ENCODE measurements around the gene CCNT2.
"Not testable (repeated sequence)": the region's sequence is repeated elsewhere in the genome, so short reads cannot be mapped to it uniquely, and the experiment has no call there.

CCNT2 gene

DNA sequence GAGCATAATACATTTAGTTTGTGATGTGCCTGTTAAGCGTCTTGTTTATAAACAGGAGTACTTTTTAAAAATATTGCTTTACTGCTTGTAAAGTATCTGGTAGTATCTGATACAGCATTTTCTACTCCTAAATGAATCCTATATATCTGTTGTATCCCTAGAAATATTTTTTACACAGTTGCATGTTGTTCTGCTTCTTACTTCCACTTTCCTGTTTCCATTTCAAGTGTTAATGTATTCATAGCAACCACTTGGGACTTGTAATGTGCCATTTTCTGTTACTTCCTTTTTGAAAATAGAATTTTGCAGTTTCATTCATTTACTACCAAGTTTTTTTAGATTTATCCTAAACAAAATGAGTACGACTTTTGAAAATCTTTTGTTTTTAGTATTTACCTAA is 24.9 kb downstream of the CCNT2 start:
- TF ChIP-seq ZNF274 (IDR thresholded peaks at IDR 0.05; ENCODE audit: low read depth, low read length), result no peak
- no peak overlapping the region for H3K4me3 ChIP-seq (ENCODE audit: low read length)

GRCh38 chr2:134944975-134945374 is 26.4 kb downstream of the CCNT2 start:
- H3K4me3 ChIP-seq (ENCODE audit: low read length), result no peak overlapping the region
- TF ChIP-seq ZNF274 (IDR thresholded peaks at IDR 0.05; ENCODE audit: low read depth, low read length), result no peak

DNA sequence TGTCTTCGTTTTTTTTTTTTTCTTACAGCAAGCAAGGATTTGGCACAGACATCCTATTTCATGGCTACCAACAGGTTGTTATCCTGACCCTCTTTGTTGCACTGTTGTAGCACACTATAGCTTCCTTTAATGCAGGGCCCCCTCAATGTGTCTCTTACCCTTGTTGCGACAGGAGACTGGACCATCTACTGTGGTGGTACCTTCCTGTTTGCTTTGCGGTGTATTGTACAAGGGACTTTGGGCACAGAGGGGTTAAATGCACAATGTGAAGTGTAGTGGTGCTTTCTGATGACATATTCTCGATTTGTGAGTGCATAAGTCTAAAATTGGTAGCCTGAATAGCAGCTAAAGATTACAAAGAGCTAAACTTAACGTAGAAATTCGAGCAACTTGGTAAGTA is 27.5 kb downstream of the CCNT2 start:
- TF ChIP-seq ZNF274 (IDR thresholded peaks at IDR 0.05; ENCODE audit: low read depth, low read length), result no peak
- no peak overlapping the region for H3K4me3 ChIP-seq (ENCODE audit: low read length)

DNA sequence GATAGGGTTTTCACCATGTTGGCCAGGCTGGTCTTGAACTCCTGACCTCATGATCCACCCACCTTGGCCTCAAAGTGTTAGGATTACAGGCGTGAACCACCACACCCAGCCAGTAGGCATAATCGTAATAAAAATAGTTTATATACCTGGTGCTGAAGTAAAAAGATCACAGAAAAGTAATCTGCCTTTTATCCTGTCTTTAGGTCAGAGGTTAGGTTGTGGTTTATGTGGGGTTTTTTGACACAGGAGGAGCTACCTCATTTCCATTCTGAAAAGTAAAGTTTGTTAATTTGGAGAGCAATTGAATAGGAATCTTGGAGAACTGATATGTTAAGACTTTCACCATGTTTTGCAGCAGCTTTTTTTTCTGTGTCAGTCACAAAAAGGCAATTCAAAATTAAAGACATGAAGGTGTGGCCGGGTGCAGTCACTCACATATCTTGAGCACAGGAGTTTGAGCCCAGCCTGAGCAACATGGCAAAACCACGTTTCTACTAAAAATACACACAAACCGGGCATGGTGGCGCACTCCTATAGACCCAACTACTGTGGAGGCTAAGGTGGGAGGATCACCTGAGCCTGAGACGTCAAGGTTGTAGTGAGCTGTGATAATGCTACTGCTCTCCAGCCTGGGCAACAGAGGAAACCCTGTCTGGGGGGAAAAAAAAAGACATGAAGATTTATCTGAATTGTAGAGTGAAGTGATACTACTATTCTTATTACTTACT is 31.5 kb downstream of the CCNT2 start:
- TF ChIP-seq ZNF274 (IDR thresholded peaks at IDR 0.05; ENCODE audit: low read depth, low read length), result no peak
- H3K4me3 ChIP-seq (ENCODE audit: low read length), result no peak overlapping the region

DNA sequence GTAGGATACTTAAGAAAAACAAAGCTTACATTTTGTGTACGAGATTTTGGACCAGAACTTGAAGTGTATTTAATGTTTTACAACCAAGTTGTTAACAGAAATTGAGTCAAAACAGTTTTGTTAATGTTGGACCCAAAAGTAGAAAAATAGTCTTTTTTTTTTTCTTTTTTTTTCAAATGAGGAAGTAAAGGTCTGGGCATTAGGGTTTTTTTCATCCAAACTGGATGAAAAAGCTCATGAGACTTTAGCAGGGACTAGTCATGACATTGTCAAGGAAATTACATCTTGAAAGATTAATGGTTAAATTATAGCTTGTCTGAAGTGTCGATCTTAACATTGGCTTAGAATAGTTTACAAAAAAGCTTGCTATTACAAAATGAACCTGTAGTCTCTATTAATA is 32.3 kb downstream of the CCNT2 start:
- H3K4me3 ChIP-seq (ENCODE audit: low read length), result no peak overlapping the region
- no peak for TF ChIP-seq ZNF274 (IDR thresholded peaks at IDR 0.05; ENCODE audit: low read depth, low read length)

GRCh38 chr2:134952608-134953007 is 34.0 kb downstream of the CCNT2 start:
- TF ChIP-seq ZNF274 (IDR thresholded peaks at IDR 0.05; ENCODE audit: low read depth, low read length), result no peak
- no peak overlapping the region for H3K4me3 ChIP-seq (ENCODE audit: low read length)

GRCh38 chr2:134954065-134954464 is 35.4 kb downstream of the CCNT2 start:
- H3K4me3 ChIP-seq (ENCODE audit: low read length), result no peak overlapping the region
- no peak for TF ChIP-seq ZNF274 (IDR thresholded peaks at IDR 0.05; ENCODE audit: low read depth, low read length)

DNA sequence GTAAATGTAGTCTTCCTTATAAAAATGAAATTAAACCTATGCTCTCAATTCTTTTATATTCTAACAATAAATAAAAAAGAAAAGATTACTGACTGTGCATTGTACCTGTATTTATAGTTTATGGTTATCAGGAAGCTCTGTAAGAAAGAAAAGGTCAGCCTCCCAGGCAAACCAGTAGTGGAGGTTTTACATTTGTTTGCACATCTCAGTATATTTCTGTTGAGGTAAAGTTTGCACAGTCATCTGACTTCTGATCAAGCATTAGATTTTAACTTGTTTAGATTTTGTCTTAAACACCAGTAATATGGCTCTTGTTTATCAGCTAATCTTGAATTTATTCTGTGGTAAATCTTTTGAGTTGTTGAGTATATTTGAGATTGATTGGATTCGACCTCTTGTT is 37.1 kb downstream of the CCNT2 start:
- H3K4me3 ChIP-seq (ENCODE audit: low read length), result no peak overlapping the region
- no peak for TF ChIP-seq ZNF274 (IDR thresholded peaks at IDR 0.05; ENCODE audit: low read depth, low read length)

DNA sequence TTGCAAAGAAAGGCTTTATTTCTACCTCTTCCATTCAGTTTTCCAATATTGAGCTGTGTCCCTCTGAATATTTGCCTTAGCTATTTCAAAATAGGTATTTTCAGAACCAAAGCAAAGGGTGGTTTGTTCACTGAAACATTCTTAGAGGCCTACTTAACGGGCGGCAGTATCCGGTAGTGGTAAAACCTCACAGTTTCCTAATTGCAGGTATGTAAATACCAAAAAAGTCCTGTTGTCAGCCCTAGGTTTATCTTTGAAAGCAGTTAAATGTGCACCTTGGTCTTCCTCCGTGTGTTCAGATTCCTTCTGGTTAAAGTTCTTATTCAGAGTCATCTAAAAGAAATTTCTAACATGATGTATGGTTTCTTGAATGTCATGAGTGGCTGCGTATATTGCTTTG is 38.9 kb downstream of the CCNT2 start:
- TF ChIP-seq ZNF274 (IDR thresholded peaks at IDR 0.05; ENCODE audit: low read depth, low read length), result no peak
- H3K4me3 ChIP-seq (ENCODE audit: low read length), result no peak overlapping the region

DNA sequence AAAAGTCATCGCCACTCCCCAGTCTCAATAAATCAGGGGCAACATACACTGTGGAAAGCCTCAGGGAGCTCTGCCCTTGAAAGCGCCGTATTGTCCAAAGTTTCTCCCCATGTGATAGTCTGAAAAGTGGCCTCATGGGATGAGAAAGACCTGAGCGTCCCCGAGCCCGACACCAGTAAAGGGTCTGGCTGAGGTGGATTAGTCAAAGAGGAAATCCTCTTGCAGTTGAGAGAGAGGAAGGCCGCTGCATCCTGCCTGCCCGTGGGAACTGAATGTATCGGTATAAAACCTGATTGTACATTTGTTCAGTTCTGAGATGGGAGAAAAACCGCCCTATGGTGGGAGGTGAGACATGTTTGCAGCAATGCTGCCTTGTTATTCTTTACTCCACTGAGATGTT is 48.5 kb downstream of the CCNT2 start:
- H3K4me3 ChIP-seq (ENCODE audit: low read length), result not testable (repeated sequence)

DNA sequence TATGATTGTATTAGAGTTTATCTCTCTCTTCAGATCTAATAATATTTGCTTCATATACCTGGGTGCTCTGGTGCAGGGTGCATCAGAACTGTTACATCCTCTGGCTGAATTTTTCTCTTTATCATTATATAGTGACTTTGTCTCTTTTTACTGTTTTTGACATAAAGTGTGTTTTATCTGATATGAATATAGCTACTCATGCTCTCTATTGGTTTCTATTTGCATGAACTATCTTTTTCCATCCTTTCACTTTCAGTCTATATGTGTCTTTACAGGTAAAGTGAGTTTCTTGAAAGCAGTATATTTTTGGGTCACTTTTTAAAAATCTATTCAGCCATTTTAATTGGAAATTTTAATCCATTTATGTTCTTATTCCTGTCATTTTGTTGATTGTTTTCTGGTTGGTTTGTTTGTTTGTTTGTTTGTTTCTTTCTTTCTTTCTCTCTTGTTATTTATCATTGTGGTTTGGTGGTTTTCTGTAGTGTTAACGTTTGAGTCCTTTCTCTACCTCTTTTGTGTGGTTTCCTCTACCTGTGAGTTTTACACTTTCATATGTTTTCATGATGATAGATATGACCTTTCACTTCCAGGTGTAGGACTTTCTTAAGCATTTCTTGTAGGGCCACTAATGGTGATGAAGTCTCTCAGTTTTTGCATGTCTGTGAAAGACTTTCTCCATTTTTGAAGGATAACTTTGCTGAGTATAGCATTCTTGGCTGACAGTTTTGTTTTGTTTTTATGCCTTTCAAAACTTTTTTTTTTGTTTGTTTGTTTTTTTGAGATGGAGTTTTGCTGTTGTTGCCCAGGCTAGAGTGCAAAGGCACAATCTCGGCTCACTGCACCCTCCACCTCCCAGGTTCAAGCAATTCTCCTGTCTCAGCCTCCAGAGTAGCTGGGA is 54.9 kb downstream of the CCNT2 start:
- H3K4me3 ChIP-seq (ENCODE audit: low read length), result no peak overlapping the region
- no peak for TF ChIP-seq ZNF274 (IDR thresholded peaks at IDR 0.05; ENCODE audit: low read depth, low read length)

DNA sequence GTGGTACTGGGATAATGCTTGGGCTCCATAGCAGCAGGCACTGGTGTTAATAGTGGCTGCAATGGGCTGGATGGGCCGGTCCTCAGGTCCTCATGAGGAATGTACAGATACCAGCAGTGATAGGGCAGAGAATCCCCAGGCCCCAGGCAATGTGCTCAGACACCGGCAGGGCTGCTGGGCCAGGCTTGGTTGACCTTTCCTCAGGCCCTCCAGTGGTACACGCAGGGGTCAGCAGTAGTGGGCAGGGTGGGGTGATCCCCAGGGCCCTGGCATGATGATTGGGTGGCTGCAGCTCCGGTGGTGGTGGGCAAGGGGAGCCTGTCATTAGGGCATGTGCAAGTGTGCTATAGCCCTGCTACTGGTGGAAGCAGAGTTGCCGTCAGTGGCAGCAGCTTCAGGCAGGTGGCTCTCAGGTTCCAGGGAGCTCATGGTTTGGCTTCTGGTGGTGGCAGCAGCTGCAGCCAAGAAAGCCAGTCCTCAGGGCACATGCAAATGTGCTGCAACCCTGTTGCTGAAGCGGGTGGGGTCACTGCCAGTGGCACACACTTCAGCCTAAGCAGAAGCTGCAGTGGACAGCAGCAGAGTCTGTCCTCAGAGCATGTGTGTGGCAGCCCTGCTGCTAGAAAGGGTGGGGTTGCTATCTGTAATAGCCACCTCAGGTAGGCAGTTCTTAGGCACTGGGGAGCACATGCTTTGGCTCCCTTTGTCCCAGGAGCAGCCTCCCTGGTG is 56.8 kb downstream of the CCNT2 start:
- no peak overlapping the region for H3K4me3 ChIP-seq (ENCODE audit: low read length)
- TF ChIP-seq ZNF274 (IDR thresholded peaks at IDR 0.05; ENCODE audit: low read depth, low read length), result no peak

DNA sequence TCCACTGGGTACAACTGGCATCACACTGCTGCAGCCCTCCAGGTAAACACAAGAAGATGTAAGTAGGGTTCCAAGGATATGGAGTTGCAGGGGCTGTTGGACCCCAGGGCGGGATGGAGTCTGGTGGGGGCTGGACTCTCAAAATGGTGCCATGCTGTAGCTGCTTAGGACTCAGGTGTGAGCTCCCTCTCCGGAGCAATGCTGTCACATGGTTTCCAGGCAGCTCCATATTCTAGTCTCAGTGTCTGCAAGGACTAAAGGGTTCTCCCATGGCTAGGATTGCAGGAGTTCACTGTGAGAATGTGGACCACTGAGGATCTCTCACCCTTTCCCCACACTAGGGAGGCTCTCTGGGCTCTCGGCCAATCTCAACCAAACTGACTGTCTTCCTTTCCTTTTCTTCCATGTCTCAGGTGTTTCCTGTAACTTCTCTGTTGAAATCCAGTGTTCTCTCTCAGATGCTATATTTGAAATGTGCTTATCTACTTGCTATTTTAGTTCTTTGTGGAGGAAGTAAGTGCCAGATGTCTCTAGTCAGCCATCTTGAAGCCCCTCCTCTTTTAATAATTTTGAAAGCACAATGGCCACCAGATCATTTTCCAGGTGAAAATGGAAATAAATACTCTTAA is 57.6 kb downstream of the CCNT2 start:
- no peak for TF ChIP-seq ZNF274 (IDR thresholded peaks at IDR 0.05; ENCODE audit: low read depth, low read length)
- no peak overlapping the region for H3K4me3 ChIP-seq (ENCODE audit: low read length)

DNA sequence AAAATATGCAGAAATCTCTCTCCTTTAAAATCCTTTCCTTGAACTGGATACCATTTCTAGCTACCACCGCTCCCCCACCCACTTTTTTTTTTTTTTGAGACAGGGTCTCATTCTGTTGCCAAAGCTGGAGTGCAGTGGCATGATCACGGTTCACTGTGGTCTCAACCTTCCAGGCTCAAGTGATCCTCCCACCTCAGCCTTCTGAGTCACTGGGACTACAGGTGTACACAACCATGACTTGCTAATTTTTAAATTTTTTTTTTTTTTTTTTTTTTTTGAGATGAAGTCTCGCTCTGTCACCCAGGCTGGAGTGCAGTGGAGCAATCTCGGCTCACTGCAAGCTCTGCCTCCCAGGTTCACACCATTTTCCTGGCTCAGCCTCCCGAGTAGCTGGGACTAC is 58.5 kb downstream of the CCNT2 start:
- not testable (repeated sequence) for H3K4me3 ChIP-seq (ENCODE audit: low read length)
